Measurements from ENCODE around the gene STAB2. TPM values are rescaled to one million over a fixed set of nuclear protein-coding genes. Genes with fewer than 3 reads are reported as not detected.
"Not testable (repeated sequence)": the region's sequence is repeated elsewhere in the genome, so short reads cannot be mapped to it uniquely, and the experiment has no call there.

The STAB2 gene
- total and polyA plus RNA-seq, 5 experiments from 2014 or later, result not detected

GRCh38 chr12:103805655-103806360 lies 218.7 kb downstream of the STAB2 start:
- POLR2A ChIA-PET, result interaction anchor here (0.7 kb wide), 1 partner anchor 9 kb away, joined by 7 read pairs; no protein-coding TSS in a partner anchor
- Mint-ChIP-seq H3K27me3 (peaks cover 0 to 1% (median 0%) of the 10 kb centered on the region in 5 donors), H3K9me3 (no peaks in the 10 kb centered on the region), H3K27ac (peak overlapping the region in 1 of 10 donors; percentile 24), H3K36me3 (peaks cover 12 to 45% (median 13%) of the 10 kb centered on the region in 3 donors), H3K4me1 (peaks cover 0 to 8% (median 2%) of the 10 kb centered on the region in 4 donors), H3K4me3 (no peak overlapping the region)
- ATAC-seq, result no peak
- DNase-seq, result no peak

- DNase-seq, result no peak
- Mint-ChIP-seq H3K27me3 (peaks cover 0 to 1% (median 0%) of the 10 kb centered on the region in 5 donors), H3K4me3 (no peak overlapping the region), H3K27ac (no peak overlapping the region), H3K36me3 (peaks cover 12 to 50% (median 17%) of the 10 kb centered on the region in 3 donors), H3K4me1 (peaks cover 0 to 8% (median 2%) of the 10 kb centered on the region in 4 donors), H3K9me3 (no peaks in the 10 kb centered on the region)
- ATAC-seq, result no peak
- POLR2A ChIA-PET, result no interaction called here
Measured at GRCh38 chr12:103806803-103807202, 219.7 kb downstream of the STAB2 start.

- DNase-seq (no peak), ATAC-seq (no peak)
- H3K4me3 Mint-ChIP-seq, result no peak overlapping the region
- peaks cover 8 to 44% (median 17%) of the 10 kb centered on the region in 3 donors for H3K36me3 Mint-ChIP-seq
- H3K27ac Mint-ChIP-seq, result no peak overlapping the region
- peaks cover 0 to 6% (median 2%) of the 10 kb centered on the region in 4 donors for H3K4me1 Mint-ChIP-seq
- no peaks in the 10 kb centered on the region for H3K9me3 Mint-ChIP-seq
- peaks cover 0 to 1% (median 0%) of the 10 kb centered on the region in 5 donors for H3K27me3 Mint-ChIP-seq
- POLR2A ChIA-PET, result no interaction called here
Measured at GRCh38 chr12:103807561-103808238, 220.6 kb downstream of the STAB2 start.

- DNase-seq (no peak), ATAC-seq (no peak)
- Mint-ChIP-seq H3K4me1 (peaks cover 0 to 5% (median 2%) of the 10 kb centered on the region in 4 donors), H3K27ac (no peak overlapping the region), H3K9me3 (no peaks in the 10 kb centered on the region), H3K27me3 (peaks cover 0 to 1% (median 0%) of the 10 kb centered on the region in 5 donors), H3K4me3 (no peak overlapping the region), H3K36me3 (peaks cover 10 to 47% (median 18%) of the 10 kb centered on the region in 3 donors)
- POLR2A ChIA-PET, result no interaction called here
Measured at GRCh38 chr12:103808239-103808880, 221.3 kb downstream of the STAB2 start.

- POLR2A ChIA-PET, result no interaction called here
- H3K4me3 Mint-ChIP-seq, result no peak overlapping the region
- peaks cover 12 to 50% (median 18%) of the 10 kb centered on the region in 3 donors for H3K36me3 Mint-ChIP-seq
- peaks cover 0 to 1% (median 0%) of the 10 kb centered on the region in 5 donors for H3K27me3 Mint-ChIP-seq
- DNase-seq (no peak), ATAC-seq (no peak)
- H3K4me1 Mint-ChIP-seq, result peaks cover 0 to 5% (median 2%) of the 10 kb centered on the region in 4 donors
- H3K27ac Mint-ChIP-seq, result peak overlapping the region in 1 of 10 donors; percentile 15
- H3K9me3 Mint-ChIP-seq, result no peaks in the 10 kb centered on the region
Measured at GRCh38 chr12:103809154-103809553, 222.1 kb downstream of the STAB2 start.

- ATAC-seq, H3K27ac Mint-ChIP-seq, H3K4me3 Mint-ChIP-seq, H3K27me3 Mint-ChIP-seq, H3K9me3 Mint-ChIP-seq, H3K4me1 Mint-ChIP-seq, DNase-seq, POLR2A ChIA-PET: not testable (repeated sequence)
- H3K36me3 Mint-ChIP-seq, result peaks cover 12 to 53% (median 22%) of the 10 kb centered on the region in 3 donors
Measured at GRCh38 chr12:103809639-103810038, 222.6 kb downstream of the STAB2 start.

- DNase-seq (no peak), ATAC-seq (no peak)
- peaks cover 12 to 52% (median 24%) of the 10 kb centered on the region in 3 donors for H3K36me3 Mint-ChIP-seq
- POLR2A ChIA-PET, result no interaction called here
- H3K4me1 Mint-ChIP-seq, result peaks cover 0 to 5% (median 2%) of the 10 kb centered on the region in 4 donors
- peaks cover 0 to 1% (median 0%) of the 10 kb centered on the region in 5 donors for H3K27me3 Mint-ChIP-seq
- H3K9me3 Mint-ChIP-seq, result no peaks in the 10 kb centered on the region
- H3K4me3 Mint-ChIP-seq, result no peak overlapping the region
- H3K27ac Mint-ChIP-seq, result no peak overlapping the region
Measured at GRCh38 chr12:103810111-103810510, 223.0 kb downstream of the STAB2 start.

GRCh38 chr12:103811791-103812190 lies 224.7 kb downstream of the STAB2 start:
- Mint-ChIP-seq H3K9me3 (no peaks in the 10 kb centered on the region), H3K4me1 (peaks cover 0 to 5% (median 2%) of the 10 kb centered on the region in 4 donors), H3K4me3 (no peak overlapping the region), H3K27me3 (no peaks in the 10 kb centered on the region), H3K36me3 (peaks cover 5 to 44% (median 19%) of the 10 kb centered on the region in 3 donors), H3K27ac (no peak overlapping the region)
- POLR2A ChIA-PET, result no interaction called here
- no peak for DNase-seq
- no peak for ATAC-seq

- no peak for ATAC-seq
- H3K4me1 Mint-ChIP-seq, result peaks cover 0 to 3% (median 0%) of the 10 kb centered on the region in 4 donors
- no peak for DNase-seq
- POLR2A ChIA-PET, result no interaction called here
- H3K4me3 Mint-ChIP-seq, result no peak overlapping the region
- no peak overlapping the region for H3K27ac Mint-ChIP-seq
- H3K9me3 Mint-ChIP-seq, result no peaks in the 10 kb centered on the region
- H3K36me3 Mint-ChIP-seq, result peaks cover 5 to 38% (median 19%) of the 10 kb centered on the region in 3 donors
- no peaks in the 10 kb centered on the region for H3K27me3 Mint-ChIP-seq
Measured at GRCh38 chr12:103812789-103813188, 225.7 kb downstream of the STAB2 start.

GRCh38 chr12:103813426-103813825 lies 226.4 kb downstream of the STAB2 start:
- POLR2A ChIA-PET, result no interaction called here
- Mint-ChIP-seq H3K4me1 (peaks cover 0 to 2% (median 0%) of the 10 kb centered on the region in 4 donors), H3K27me3 (no peaks in the 10 kb centered on the region), H3K9me3 (no peaks in the 10 kb centered on the region), H3K27ac (peak overlapping the region in 1 of 10 donors; percentile 62), H3K36me3 (peaks cover 5 to 38% (median 19%) of the 10 kb centered on the region in 3 donors), H3K4me3 (no peak overlapping the region)
- DNase-seq (no peak), ATAC-seq (no peak)

GRCh38 chr12:103813949-103814348 lies 226.9 kb downstream of the STAB2 start:
- H3K9me3 Mint-ChIP-seq, result no peaks in the 10 kb centered on the region
- ATAC-seq, result no peak
- no peak overlapping the region for H3K27ac Mint-ChIP-seq
- H3K4me1 Mint-ChIP-seq, result peaks cover 0 to 2% (median 0%) of the 10 kb centered on the region in 4 donors
- no peaks in the 10 kb centered on the region for H3K27me3 Mint-ChIP-seq
- H3K4me3 Mint-ChIP-seq, result no peak overlapping the region
- no peak for DNase-seq
- POLR2A ChIA-PET, result no interaction called here
- H3K36me3 Mint-ChIP-seq, result peaks cover 5 to 38% (median 20%) of the 10 kb centered on the region in 3 donors

- no peak for ATAC-seq
Measured at GRCh38 chr12:103814436-103814835, 227.4 kb downstream of the STAB2 start.

More at GRCh38 chr12:103814436-103814835, 227.4 kb downstream of the STAB2 start:
- no peak overlapping the region for H3K27ac Mint-ChIP-seq
- H3K4me1 Mint-ChIP-seq, result peaks cover 0 to 2% (median 0%) of the 10 kb centered on the region in 4 donors
- no peaks in the 10 kb centered on the region for H3K27me3 Mint-ChIP-seq
- POLR2A ChIA-PET, result interaction anchor here (0.6 kb wide), 1 partner anchor 9 kb away, joined by 7 read pairs; no protein-coding TSS in a partner anchor
- H3K9me3 Mint-ChIP-seq, result no peaks in the 10 kb centered on the region
- no peak overlapping the region for H3K4me3 Mint-ChIP-seq
- no peak for DNase-seq
- H3K36me3 Mint-ChIP-seq, result peaks cover 5 to 35% (median 22%) of the 10 kb centered on the region in 3 donors
